DND-41 (cell line): Measurements from ENCODE around the gene DNER.

Experiments used
- ATAC-seq: fragments of 200-7000 bp; cut with Tn5 transposase; 3 replicates; pipeline ENCODE4 v1.9.1; 2021; ENCODE audit warnings: low read depth; ENCODE audit not compliant: insufficient read depth
- DNase-seq: peaks from one replicate; pipeline ENCODE4 v3.0.0-alpha.2; 2020
- H2AFZ ChIP-seq: 2 replicates; pipeline ENCODE4 v1.6.0; 2012; ENCODE audit warnings: low read depth, low read length
- H3K27ac ChIP-seq: 2 replicates; pipeline ENCODE4 v1.5.1; 2012; ENCODE audit warnings: low read length, inconsistent platforms
- H3K27me3 ChIP-seq: fragments of 200-600 bp; sonication (generic); 2 replicates; pipeline ENCODE4 v1.6.0; 2012; ENCODE audit warnings: low read length, mild to moderate bottlenecking, inconsistent platforms; ENCODE audit not compliant: insufficient read depth, poor library complexity
- H3K36me3 ChIP-seq: 2 replicates; pipeline ENCODE4 v1.5.1; 2012; ENCODE audit warnings: low read length, inconsistent platforms; ENCODE audit not compliant: insufficient read depth
- H3K4me1 ChIP-seq: 2 replicates; pipeline ENCODE4 v1.5.1; 2012; ENCODE audit warnings: mild to moderate bottlenecking, low read length; ENCODE audit not compliant: insufficient read depth
- H3K4me2 ChIP-seq: 2 replicates; pipeline ENCODE4 v1.6.0; 2012; ENCODE audit warnings: mild to moderate bottlenecking, moderate library complexity, low read length, inconsistent platforms; ENCODE audit not compliant: insufficient read depth
- H3K4me3 ChIP-seq, 2 experiments: fragments of 200-600 bp in 1 of 2; shearing (Covaris generic) in 1 of 2; 2 replicates each; pipeline ENCODE4 v1.5.1; 2012 to 2016; ENCODE audit warnings: inconsistent platforms in 2 of 2, low read length in 2 of 2, mild to moderate bottlenecking in 2 of 2, low read depth in 1 of 2, moderate library complexity in 1 of 2
- H3K79me2 ChIP-seq: 2 replicates; pipeline ENCODE4 v1.6.0; 2012; ENCODE audit warnings: low read length, inconsistent platforms; ENCODE audit not compliant: insufficient read depth
- H3K9ac ChIP-seq: 2 replicates; pipeline ENCODE4 v1.6.0; 2012; ENCODE audit warnings: low read depth, mild to moderate bottlenecking, inconsistent platforms, low read length, moderate library complexity
- H3K9me3 ChIP-seq: 2 replicates; pipeline ENCODE4 v1.5.1; 2012; ENCODE audit warnings: low read length, moderate library complexity, mild to moderate bottlenecking, inconsistent platforms; ENCODE audit not compliant: insufficient read depth, severe bottlenecking
- H4K20me1 ChIP-seq: 2 replicates; pipeline ENCODE4 v1.6.0; 2012; ENCODE audit warnings: low read length; ENCODE audit not compliant: insufficient read depth
- CTCF ChIP-seq: IDR thresholded peaks from 2 replicates; pipeline ENCODE4 v1.5.1; 2012; ENCODE audit warnings: borderline replicate concordance, low read length, moderate library complexity, mild to moderate bottlenecking; ENCODE audit not compliant: poor library complexity, severe bottlenecking; ENCODE audit errors: extremely low read depth
- EZH2 ChIP-seq: IDR thresholded peaks from 3 replicates; pipeline ENCODE4 v1.6.1; 2012; ENCODE audit warnings: borderline replicate concordance, low read depth, mild to moderate bottlenecking, moderate library complexity, low read length, inconsistent platforms; ENCODE audit not compliant: severe bottlenecking

Gene DNER

GRCh38 chr2:229633556-229633955 lies 80.8 kb downstream of the DNER start:
- Histone ChIP-seq H3K4me2 (no peak overlapping the region), H3K27ac (no peak overlapping the region), H3K27me3 (peaks cover 4% of the 10 kb centered on the region), H3K9ac (no peak overlapping the region), H3K79me2 (no peaks in the 10 kb centered on the region), H3K4me3 (no peak overlapping the region), H3K4me1 (no peaks in the 10 kb centered on the region), H2AFZ (no peak overlapping the region), H3K9me3 (no peaks in the 10 kb centered on the region), H4K20me1 (no peaks in the 10 kb centered on the region), H3K36me3 (no peaks in the 10 kb centered on the region)
- TF ChIP-seq CTCF, result no peak
- TF ChIP-seq EZH2, result no peak
- no peak for ATAC-seq
- no peak for DNase-seq

- H3K79me2 ChIP-seq, result no peaks in the 10 kb centered on the region
- H3K27ac ChIP-seq, result no peak overlapping the region
- no peak overlapping the region for H3K4me2 ChIP-seq
- DNase-seq, result no peak
- no peak for ATAC-seq
- H3K4me1 ChIP-seq, result no peaks in the 10 kb centered on the region
- H2AFZ ChIP-seq, result no peak overlapping the region
- TF ChIP-seq CTCF, result no peak
- TF ChIP-seq EZH2, result no peak
- peaks cover 2% of the 10 kb centered on the region for H3K27me3 ChIP-seq
- no peaks in the 10 kb centered on the region for H4K20me1 ChIP-seq
- H3K9ac ChIP-seq, result no peak overlapping the region
- H3K4me3 ChIP-seq, result no peak overlapping the region
- H3K36me3 ChIP-seq, result no peaks in the 10 kb centered on the region
- H3K9me3 ChIP-seq, result no peaks in the 10 kb centered on the region
Measured at GRCh38 chr2:229629039-229629438, 85.3 kb downstream of the DNER start.

- Histone ChIP-seq H3K9ac (no peak overlapping the region), H3K4me2 (no peak overlapping the region), H3K79me2 (no peaks in the 10 kb centered on the region), H3K9me3 (no peaks in the 10 kb centered on the region), H3K4me3 (no peak overlapping the region), H3K36me3 (no peaks in the 10 kb centered on the region), H2AFZ (no peak overlapping the region), H3K27me3 (peaks cover 6% of the 10 kb centered on the region), H3K27ac (no peak overlapping the region), H4K20me1 (no peaks in the 10 kb centered on the region), H3K4me1 (no peaks in the 10 kb centered on the region)
- TF ChIP-seq CTCF, result no peak
- no peak for TF ChIP-seq EZH2
- ATAC-seq, result no peak
- no peak for DNase-seq
Measured at GRCh38 chr2:229627728-229628127, 86.6 kb downstream of the DNER start.
